ENCODE data around the gene ANO2.

The ANO2 gene

DNA sequence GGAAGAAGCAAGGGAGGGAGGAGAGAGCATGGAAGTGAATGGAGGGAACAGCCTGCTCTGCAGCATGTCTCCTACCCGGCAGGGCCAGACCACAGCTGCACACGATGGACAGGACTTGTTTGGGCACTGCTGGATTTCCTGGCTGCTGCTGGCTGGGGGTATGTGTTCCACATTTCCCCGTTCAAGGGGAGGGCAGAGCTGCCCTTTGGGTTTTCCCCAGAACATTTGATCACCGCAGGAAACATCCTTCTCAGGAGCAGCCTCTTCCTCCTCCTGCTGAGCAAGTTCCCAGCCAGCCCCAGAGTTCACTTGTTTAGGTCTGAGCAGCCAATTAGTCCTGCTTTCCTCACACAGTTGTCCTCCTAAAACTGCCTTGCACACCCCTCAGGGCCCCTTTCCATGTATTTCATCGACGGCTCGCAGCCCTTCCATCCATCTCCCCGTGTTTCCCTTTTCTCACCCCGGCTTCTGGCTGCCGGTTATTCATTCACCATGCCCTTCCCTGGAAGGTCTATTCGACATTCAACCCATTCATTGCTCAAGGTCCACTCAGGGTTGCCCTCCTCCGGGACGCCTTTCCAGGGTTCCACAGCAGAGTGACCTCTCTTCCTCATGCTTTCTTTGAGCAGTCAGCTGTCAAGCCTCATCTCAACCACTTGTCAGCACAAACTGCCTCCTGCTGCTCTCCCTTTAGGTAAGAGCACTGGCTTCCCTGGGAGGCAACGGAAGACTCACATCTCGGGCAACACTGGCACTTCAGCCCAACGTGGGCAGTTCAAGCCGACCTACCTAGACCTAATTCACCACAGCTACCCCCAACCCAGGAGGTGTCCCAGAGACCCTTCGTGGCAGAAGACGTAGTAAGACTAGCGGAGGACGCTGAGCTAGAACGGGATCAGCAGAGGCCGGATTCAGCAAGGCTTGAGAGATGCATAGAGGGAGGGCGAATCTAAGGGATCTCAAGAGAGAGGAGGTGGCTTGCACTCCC, 20.1 kb upstream of the ANO2 start:
- DNase-seq (ENCODE audit: low read depth in 2 of 3, low spot score in 1 of 3): no peak

GRCh38 chr12:5963515-5963914, 18.5 kb upstream of the ANO2 start:
- DNase-seq (ENCODE audit: low read depth in 2 of 3, low spot score in 1 of 3): no peak

- DNase-seq (ENCODE audit: low read depth in 2 of 3, low spot score in 1 of 3): no peak
Measured at GRCh38 chr12:5960783-5961182, 15.7 kb upstream of the ANO2 start.

GRCh38 chr12:5956987-5957386, 11.9 kb upstream of the ANO2 start:
- no peak for DNase-seq (ENCODE audit: low read depth in 2 of 3, low spot score in 1 of 3)

GRCh38 chr12:5954661-5955060, 9.6 kb upstream of the ANO2 start:
- DNase-seq (ENCODE audit: low read depth in 2 of 3, low spot score in 1 of 3): no peak

DNA sequence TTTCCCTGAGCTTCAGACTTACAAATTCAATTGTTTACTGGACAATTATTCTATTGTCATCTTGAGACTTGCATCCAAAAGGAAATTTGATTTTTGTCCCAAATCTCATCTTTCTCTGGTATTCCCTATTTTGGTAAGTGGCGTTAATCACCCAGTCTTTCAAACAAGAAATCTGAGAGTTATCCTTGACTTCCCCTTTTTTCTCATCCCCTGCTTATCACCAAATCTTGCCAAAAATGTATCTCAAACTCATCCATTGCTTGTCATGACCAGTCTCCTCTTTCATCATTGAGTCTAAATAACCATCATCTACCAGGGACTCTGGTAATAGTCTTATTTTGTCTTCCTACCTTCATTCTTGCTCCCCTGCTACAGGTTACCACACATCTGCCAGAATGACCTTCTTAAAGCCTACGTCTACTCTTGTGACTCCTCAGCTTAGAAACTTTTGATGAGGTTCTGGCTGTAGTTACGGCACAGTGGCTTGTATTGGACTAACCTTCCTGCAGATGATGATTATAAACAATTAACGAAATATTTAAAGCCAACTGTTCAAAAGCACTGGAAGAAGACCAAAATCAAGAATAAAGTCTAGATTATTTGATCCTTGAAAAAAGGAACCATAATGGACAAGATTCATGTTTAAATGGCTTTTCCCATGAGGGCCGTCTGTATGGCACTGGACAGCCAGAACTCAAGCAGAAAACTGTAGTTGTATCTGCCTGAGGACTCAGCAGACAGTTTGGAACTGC, 9.0 kb upstream of the ANO2 start:
- no peak for DNase-seq (ENCODE audit: low read depth in 2 of 3, low spot score in 1 of 3)

DNA sequence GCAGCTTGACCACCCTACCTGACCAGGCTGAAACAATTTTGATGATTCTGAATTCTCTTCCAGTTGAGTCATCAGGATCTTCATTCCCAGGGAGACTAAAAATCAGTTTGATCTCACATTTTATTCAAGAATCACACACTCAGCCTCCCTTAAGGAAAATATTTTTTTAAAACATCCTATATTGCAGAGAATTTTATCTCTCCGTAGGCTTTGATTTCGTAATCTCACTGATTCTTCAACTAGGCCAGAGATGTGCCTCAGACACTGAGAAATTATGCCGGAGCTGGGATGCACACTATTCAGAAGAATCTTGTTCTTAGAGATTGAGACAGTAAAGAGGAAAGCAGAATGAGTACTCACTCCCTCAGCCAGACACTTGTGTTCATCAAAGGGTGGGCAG, 7.0 kb upstream of the ANO2 start:
- DNase-seq (ENCODE audit: low read depth in 2 of 3, low spot score in 1 of 3): no peak

DNA sequence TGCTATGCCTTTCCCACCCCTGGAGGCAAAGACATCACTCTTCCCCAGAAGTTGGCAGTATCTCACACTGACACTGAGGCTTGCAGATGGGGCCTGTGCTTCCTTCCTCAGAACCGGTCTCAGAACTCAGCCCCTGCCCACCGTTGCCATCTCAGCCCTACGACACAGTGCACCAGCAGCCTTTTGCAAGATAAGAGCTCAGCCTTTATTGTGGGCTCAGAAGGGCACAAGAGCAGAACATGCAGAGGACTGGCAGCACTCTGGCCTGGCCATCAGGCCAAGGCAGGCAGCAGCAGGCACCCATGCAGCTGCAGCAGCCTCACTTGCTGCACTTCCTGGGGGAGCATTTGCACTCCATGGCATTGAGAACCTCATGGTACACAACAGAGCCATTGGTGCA, 3.6 kb upstream of the ANO2 start:
- DNase-seq (ENCODE audit: low read depth in 2 of 3, low spot score in 1 of 3): no peak

DNA sequence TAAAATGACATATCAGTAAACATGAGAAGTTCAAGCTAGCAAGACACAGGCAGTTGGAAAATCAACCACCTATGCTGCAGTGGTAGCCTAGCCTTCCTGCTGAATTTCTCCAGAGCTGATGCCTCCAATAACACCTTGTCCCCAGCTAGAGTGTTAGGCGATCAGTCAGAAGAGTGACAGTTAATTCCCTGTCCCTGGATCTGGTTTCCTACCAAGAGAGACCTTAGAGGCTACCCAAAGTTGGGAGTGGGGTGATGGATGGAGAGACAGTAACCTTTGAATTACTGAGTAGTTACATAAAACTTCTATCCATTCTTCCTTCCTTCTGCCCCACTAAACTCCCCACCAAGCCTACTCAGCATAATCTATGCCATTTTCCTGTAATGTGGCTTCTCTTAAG, 1.9 kb upstream of the ANO2 start:
- DNase-seq (ENCODE audit: low read depth in 2 of 3, low spot score in 1 of 3): no peak

DNA sequence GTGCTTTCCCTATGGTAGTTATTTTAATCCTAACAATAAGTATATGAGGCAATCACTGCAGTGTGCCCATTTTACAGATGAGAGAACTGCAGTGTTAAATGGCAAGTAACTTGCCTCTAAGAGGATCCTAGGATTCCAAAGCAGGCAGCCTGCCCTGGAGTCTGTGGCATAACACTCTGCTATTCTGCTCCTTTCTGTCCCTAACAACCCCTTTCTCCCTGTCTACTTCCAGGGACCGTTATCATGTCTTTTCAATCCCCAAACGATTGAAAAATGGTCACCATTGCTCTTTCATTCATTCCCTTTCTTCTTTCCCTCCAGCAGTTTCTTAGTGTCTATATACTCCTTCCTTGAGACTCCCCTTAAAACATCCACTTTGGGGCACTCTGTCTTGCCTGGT, 1.3 kb upstream of the ANO2 start:
- no peak for DNase-seq (ENCODE audit: low read depth in 2 of 3, low spot score in 1 of 3)

DNA sequence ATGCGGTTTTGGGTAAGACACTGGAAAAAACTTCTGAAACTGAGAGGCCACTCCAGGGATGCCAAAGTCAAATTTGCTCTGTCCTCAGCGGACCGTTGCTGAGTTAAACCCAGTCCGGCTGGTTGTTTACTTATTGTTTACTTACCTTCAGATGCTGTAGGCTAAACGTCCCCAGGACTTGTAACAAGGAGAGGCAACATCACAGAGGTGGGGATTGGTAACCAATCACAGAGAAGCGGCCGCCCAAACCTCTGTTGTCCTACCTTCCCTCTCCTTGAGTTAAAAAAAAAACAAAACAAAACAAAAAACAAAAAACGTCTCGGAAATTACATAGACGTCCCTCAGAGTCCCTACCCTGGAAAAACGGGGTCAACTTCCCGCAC, 380 bp downstream of the ANO2 start:
- DNase-seq (ENCODE audit: low read depth in 2 of 3, low spot score in 1 of 3): no peak

DNA sequence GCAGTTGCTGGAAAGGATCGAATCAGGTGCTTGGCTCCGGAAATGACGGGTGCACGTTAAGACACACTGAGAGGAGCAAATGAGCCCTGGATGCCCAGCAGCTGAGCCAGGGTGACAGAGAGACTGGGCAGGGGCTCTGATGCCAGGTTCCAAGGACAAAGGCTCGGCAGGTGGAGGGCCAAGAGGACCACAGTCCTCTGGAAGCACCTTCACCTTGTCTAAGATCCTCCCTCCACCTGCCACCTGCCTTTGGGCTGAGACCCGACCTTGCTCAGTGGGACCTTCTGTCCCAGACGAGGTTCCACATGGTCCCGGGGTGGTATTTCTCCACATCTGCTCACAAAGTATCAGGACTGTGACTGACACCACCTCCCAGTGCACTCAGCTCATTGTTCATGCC, 1.0 kb downstream of the ANO2 start:
- DNase-seq (ENCODE audit: low read depth in 2 of 3, low spot score in 1 of 3): no peak

DNA sequence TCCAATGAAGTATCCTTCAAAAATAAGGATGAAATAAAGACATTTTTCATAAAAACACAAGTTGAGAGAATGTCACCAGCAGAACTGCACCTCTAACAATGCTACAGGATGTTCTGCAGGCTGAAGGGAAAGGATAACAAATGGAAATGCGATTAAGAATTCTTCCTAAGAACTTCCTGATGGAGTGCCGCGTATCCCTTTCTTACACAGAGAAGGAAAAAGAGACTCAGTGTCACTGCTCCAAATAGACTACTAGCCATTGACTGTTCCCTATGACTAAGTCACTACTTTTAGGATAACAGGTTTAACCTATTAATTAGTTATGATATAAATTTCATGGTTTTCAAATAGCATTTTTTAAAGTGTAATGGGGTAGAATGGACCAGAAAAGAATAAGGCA, 3.2 kb downstream of the ANO2 start:
- DNase-seq (ENCODE audit: low read depth in 2 of 3, low spot score in 1 of 3): no peak

- no peak for DNase-seq (ENCODE audit: low read depth in 2 of 3, low spot score in 1 of 3)
Measured at GRCh38 chr12:5927732-5928516, 17.1 kb downstream of the ANO2 start.

- no peak for DNase-seq (ENCODE audit: low read depth in 2 of 3, low spot score in 1 of 3)
Measured at GRCh38 chr12:5925646-5926045, 19.4 kb downstream of the ANO2 start.

DNA sequence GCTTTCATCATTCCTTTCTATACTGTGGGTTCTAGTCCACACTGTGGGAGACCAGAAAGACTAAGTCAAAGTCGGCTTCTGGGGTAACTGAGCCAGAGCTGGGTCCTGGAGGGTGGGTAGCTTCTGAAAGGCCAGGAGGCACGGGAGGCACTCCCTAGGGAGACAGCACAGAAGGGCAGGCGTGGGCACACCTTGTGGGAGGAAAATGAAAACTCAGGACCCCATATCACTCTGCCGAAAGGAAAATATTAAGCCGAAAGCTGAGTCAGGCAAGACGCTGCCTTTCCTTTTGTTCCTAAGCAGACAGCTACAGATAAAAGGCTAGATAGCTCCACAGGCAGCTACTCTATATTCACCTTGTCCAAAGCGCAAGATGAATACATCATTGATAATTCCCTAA, 20.7 kb downstream of the ANO2 start:
- no peak for DNase-seq (ENCODE audit: low read depth in 2 of 3, low spot score in 1 of 3)

- no peak for DNase-seq (ENCODE audit: low read depth in 2 of 3, low spot score in 1 of 3)
Measured at GRCh38 chr12:5923751-5924150, 21.3 kb downstream of the ANO2 start.

DNA sequence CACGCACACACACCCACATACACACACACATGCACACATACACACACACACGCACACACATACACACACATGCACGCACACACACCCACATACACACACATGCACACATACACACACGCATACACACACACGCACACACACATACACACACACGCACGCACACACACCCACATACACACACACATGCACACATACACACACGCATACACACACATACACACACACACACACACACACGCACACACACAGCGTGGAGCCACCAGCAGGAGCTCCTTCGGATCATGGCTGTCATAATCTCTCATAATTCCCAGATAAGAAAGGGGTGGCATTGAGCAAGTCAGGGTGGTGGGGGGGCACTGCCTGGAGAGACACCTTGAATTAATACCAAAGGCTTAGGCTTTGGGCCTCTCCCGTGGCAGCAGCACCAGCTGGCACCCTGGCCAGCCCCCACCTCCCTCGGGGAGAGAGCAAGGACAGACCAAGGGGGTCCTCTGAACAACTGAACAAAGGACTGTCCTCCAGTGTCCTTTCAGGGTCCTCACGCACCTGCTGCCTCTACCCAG, 21.9 kb downstream of the ANO2 start:
- DNase-seq (ENCODE audit: low read depth in 2 of 3, low spot score in 1 of 3): no peak

DNA sequence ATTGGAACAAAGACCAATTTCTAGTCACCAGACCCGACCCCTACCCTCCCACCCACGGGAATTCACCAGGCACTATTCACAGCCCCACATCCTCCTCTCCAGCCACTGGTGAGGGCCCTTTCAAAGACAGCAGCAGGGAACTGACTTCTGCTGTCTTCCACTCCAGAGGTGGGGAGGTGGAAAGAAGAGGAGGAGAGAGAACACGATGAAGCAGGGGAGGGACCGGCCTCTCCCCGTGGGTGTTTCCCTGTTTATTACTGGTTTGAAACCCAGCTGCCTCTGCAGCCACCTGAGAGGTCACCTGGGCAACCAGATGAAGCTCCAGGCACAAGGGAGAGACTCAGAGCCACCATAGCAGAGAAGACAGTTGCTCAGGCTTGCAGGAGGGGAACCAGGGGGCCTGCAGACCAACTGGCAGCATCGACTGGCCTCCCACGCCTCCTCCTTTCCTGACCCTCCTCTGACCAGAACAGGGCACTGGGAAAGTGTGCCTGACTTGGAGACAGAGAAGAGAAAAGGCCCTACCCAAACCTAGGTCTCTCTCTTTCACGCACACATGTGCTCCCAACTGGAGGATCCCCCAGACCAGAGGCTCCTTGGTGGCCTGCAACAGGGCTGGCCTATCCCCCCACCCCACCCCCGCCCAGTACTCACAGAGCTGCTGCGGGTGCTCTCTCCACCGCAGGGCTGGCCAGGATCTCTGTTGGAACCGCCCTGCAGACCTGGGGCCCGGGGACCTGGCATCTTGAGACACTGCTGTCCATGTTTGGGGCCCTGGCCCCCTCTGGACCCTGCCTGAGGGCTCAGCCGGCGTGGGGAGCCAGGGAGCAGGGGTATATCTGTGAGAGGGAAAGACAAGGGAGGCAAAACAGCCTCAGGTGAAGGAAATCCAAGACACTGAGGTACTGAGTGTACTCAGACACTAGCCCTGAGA, 22.8 kb downstream of the ANO2 start:
- DNase-seq (ENCODE audit: low read depth in 2 of 3, low spot score in 1 of 3): no peak
